ENCODE measurements around the gene PPP1R3F.

PPP1R3F gene

GRCh38 chrX:49256268-49256995, 13.2 kb upstream of the PPP1R3F start:
- TF ChIP-seq CTCF (IDR thresholded peaks at IDR 0.05; ENCODE audit: borderline replicate concordance, insufficient read depth, low read depth, low read length), result no peak
- H3K4me3 ChIP-seq (ENCODE audit: low read depth, low read length), result no peak overlapping the region

- H3K4me3 ChIP-seq (ENCODE audit: low read depth, low read length), result no peak overlapping the region
- TF ChIP-seq CTCF (IDR thresholded peaks at IDR 0.05; ENCODE audit: borderline replicate concordance, insufficient read depth, low read depth, low read length), result no peak
These were observed 12.4 kb upstream of the PPP1R3F start for GRCh38 chrX:49257074-49257790.

- H3K4me3 ChIP-seq (ENCODE audit: low read depth, low read length), result no peak overlapping the region
- TF ChIP-seq CTCF (IDR thresholded peaks at IDR 0.05; ENCODE audit: borderline replicate concordance, insufficient read depth, low read depth, low read length), result no peak
These were observed 11.5 kb upstream of the PPP1R3F start for GRCh38 chrX:49257846-49258748.

GRCh38 chrX:49258749-49259124, 10.9 kb upstream of the PPP1R3F start:
- no peak for TF ChIP-seq CTCF (IDR thresholded peaks at IDR 0.05; ENCODE audit: borderline replicate concordance, insufficient read depth, low read depth, low read length)
- no peak overlapping the region for H3K4me3 ChIP-seq (ENCODE audit: low read depth, low read length)

GRCh38 chrX:49260221-49260985, 9.2 kb upstream of the PPP1R3F start:
- H3K4me3 ChIP-seq (ENCODE audit: low read depth, low read length), result no peak overlapping the region
- no peak for TF ChIP-seq CTCF (IDR thresholded peaks at IDR 0.05; ENCODE audit: borderline replicate concordance, insufficient read depth, low read depth, low read length)

GRCh38 chrX:49262603-49263002, 7.0 kb upstream of the PPP1R3F start:
- no peak overlapping the region for H3K4me3 ChIP-seq (ENCODE audit: low read depth, low read length)
- TF ChIP-seq CTCF (IDR thresholded peaks at IDR 0.05; ENCODE audit: borderline replicate concordance, insufficient read depth, low read depth, low read length), result no peak

Data from GM12875 (cell line).